ENCODE measurements around the gene B4GALNT1. TPM values are rescaled to one million over a fixed set of nuclear protein-coding genes. Genes with fewer than 3 reads are reported as not detected.
A peak's percentile ranks its signal among the peaks of the same experiment; 100 is the strongest.
"Not testable (repeated sequence)": the region's sequence is repeated elsewhere in the genome, so short reads cannot be mapped to it uniquely, and the experiment has no call there.

Gene B4GALNT1
- total RNA-seq (2014; rRNA removed; shearing (Covaris generic)), result 82.7 and 104 TPM in 2 replicates

DNA sequence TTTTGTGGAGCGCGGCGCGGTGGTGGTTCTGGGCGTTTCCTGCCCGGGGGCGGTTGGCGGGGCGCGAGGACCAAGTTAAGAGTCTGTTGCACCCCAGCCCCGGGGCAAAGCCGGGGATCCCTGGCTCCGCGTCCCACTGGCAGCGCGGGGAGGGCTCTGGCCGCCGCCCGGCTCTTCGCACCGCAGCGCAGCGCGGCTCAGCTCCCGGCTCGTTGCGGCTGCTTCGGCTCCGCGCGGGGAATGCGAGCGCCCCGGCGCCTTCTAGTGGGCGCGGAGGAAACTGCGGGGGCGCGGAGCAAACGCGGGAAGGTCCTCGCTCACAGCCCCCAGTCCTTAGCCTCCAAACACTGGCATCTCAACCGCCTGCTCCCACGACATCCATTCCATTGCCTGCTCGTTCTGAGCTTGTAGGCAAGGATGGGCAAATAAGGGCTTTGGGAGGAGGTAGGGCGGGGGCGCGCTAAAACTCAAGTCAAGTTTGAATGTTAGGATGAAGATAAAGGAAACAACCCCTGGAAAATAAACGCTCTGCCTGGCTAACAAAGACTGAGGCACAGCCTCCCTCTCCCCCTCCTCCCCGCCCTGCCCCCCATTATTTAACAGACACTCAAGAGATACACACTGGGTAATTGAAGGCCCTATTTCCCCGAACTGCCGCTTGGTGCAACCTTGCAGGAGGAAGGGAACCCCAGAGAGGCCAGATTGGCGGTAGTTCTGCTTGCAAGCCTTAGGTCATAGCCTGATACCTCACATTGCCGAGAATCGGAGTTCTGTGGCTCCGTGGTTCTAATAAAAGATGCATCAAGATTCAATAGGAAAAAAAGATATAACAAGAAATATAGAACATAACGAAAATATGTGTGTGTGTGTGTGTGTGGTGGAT lies at the start of gene B4GALNT1:
Gene B4GALNT1 (minus strand): TSS at position 244 of the 883 bp plus-strand sequence. CDS start 1,069 bp downstream, outside the sequence.
- peak within 1 kb of the TSS; percentile 73 for H3K4me3 ChIP-seq
- H3K4me1 ChIP-seq, result peaks cover 4% of the 10 kb centered on the region; the same call in 1 of the 2 replicates
- no peaks in the 10 kb centered on the region for H3K9me3 ChIP-seq (replicated peaks)
- H3K27me3 ChIP-seq, result no peaks in the 10 kb centered on the region
- H3K36me3 ChIP-seq, result peaks cover 11% of the 10 kb centered on the region
- H3K27ac ChIP-seq, result peak within 1 kb of the TSS; percentile 18; the same call in 1 of the 2 replicates
- DNase-seq, result peak; percentile 96 to 100

DNA sequence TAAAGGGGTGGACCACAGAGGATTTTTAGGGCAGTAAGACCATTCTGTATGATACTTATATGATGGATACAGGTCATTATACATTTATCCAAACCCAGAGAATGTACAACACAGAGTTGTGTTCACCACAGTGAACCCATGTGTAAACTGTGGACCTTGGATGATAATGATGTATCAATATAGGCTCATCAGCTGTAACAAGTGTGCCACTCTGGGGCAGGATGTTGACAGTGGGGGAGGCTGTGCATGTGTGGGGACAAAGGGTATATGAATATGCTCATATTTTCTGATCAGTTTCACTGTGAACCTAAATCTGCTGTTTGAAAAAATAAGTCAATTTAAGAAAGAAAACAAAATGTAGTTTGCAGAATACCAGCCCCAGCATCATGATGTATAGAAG lies 46.7 kb upstream of the B4GALNT1 start:
- no peak overlapping the region for H3K27ac ChIP-seq
- no peaks in the 10 kb centered on the region for H3K4me1 ChIP-seq
- H3K9me3 ChIP-seq (replicated peaks), result peaks cover 20% of the 10 kb centered on the region
- no peak for DNase-seq
- H3K36me3 ChIP-seq, result no peaks in the 10 kb centered on the region
- no peak overlapping the region for H3K4me3 ChIP-seq
- H3K27me3 ChIP-seq, result no peaks in the 10 kb centered on the region

DNA sequence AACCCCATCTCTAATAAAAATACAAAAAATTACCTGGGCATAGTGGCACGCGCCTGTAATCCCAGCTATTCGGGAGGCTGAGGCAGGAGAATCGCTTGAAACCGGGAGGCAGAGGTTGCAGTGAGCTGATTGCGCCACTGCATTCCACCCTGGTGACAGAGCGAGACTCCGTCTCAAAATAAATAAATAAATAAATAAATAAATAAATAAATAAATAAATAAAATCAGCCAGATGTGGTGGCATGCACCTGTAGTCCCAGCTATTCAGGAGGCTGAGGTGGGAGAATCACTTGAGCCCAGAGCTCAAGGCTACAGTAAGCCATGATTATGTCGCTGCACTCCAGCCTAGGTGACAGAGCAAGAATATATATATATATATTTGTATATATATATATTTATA lies 44.9 kb upstream of the B4GALNT1 start:
- DNase-seq, H3K27me3 ChIP-seq, H3K4me3 ChIP-seq, H3K27ac ChIP-seq, H3K36me3 ChIP-seq, H3K4me1 ChIP-seq: not testable (repeated sequence)
- H3K9me3 ChIP-seq (replicated peaks), result peaks cover 11% of the 10 kb centered on the region; the same call in 1 of the 2 replicates

DNA sequence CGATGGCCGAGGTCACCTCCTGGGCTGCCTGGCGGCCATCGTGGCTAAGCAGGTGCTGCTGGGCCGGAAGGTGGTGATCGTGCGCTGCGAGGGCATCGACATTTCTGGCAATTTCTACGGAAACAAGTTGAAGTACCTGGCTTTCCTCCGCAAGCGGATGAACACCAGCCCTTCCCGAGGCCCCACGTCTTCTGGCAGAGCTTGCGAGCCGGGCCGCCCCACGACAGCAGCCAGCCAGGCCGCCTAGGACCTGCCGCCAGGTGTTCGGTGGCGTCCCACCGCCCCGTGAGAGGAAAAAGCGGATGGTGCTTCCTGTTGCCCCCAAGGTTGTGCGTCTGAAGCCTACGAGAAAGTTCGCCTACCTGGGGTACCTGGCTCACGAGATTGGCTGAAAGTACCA lies 41.7 kb upstream of the B4GALNT1 start:
- H3K9me3 ChIP-seq (replicated peaks), result no peaks in the 10 kb centered on the region
- H3K4me3 ChIP-seq, result no peak overlapping the region
- no peak for DNase-seq
- no peaks in the 10 kb centered on the region for H3K36me3 ChIP-seq
- H3K27me3 ChIP-seq, result peaks cover 7% of the 10 kb centered on the region; the same call in 1 of the 2 replicates
- no peaks in the 10 kb centered on the region for H3K4me1 ChIP-seq
- H3K27ac ChIP-seq, result no peak overlapping the region

DNA sequence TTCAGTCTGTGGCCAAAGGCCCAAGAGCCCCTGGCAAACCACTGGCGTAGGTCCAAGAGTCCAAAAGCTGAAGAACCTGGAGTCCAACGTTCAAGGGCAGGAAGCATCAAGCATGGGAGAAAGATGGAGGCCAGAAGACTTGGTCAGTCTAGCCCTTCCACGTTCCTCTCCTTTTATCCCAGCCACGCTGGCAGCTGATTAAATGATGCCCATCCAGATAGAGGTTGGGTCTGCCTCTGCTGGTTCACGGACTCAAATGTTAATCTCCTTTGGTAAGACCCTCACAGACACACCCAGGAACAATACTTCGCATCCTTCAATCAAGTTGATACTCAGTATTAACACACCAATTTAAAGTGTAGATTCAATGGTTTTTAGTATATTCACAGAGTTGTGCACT lies 39.8 kb upstream of the B4GALNT1 start:
- DNase-seq, result no peak
- H3K4me1 ChIP-seq, result no peaks in the 10 kb centered on the region
- no peak overlapping the region for H3K27ac ChIP-seq
- H3K9me3 ChIP-seq (replicated peaks), result no peaks in the 10 kb centered on the region
- H3K27me3 ChIP-seq, result peaks cover 7% of the 10 kb centered on the region; the same call in 1 of the 2 replicates
- no peaks in the 10 kb centered on the region for H3K36me3 ChIP-seq
- H3K4me3 ChIP-seq, result no peak overlapping the region

DNA sequence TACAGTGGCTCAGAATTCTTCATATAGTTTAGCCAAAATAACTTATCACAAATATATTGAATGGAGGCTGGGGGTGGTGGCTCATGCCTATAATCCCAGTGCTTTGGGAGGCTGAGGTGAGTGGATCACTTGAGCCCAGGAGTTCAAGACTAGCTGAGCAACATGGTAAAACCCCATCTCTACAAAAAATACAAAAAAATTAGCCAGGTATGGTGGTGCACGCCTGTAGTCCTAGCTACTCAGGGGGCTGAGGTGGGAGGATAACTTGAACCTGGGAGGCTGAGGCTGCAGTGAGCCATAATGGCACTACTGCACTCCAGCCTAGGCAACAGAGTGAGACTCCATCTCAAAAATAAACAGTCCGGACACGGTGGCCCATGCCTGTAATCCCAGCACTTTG lies 38.8 kb upstream of the B4GALNT1 start:
- not testable (repeated sequence) for DNase-seq; H3K27me3 ChIP-seq; H3K4me1 ChIP-seq; H3K9me3 ChIP-seq (replicated peaks); H3K36me3 ChIP-seq; H3K27ac ChIP-seq; H3K4me3 ChIP-seq

DNA sequence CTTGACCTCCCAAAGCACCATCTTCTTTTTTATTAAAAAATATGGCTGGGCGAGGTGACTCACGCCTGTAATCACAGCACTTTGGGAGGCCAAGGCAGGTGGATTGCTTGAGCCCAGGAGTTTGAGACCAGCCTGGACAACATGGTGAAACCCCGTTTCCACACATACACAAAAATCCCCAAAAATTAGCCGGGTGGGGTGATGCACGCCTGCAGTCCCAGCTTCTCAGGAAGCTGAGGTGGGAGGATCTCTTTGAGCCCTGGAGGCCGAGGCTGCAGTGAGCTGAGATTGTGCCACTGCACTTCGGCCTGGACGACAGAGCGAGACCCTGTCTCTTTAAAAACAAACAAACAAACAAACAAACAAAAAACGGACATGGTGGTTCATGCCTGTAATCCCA lies 36.7 kb upstream of the B4GALNT1 start:
- not testable (repeated sequence) for DNase-seq; H3K4me1 ChIP-seq; H3K27me3 ChIP-seq; H3K27ac ChIP-seq; H3K36me3 ChIP-seq; H3K4me3 ChIP-seq; H3K9me3 ChIP-seq (replicated peaks)

DNA sequence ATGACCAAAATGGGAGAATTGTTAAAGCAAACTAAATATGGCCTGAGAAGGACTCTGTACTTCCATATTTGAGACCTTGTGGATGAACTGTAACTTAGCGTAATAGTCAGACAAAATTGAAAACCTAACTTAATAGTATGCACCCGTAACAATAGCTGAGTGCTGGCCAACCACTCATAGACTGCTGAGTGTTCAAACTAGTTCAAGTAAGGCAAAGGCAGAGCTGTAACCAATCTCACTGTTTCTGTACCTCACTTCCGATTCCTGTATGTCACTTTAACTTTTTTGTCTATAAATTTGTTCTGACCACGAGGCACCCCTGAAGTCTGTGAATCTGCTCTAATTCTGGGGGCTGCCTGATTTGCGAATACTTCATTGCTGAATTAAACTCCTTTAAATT lies 33.9 kb upstream of the B4GALNT1 start:
- H3K36me3 ChIP-seq, result no peaks in the 10 kb centered on the region
- peaks cover 7% of the 10 kb centered on the region; the same call in 1 of the 2 replicates for H3K27me3 ChIP-seq
- DNase-seq, result no peak
- H3K4me1 ChIP-seq, result no peaks in the 10 kb centered on the region
- no peak overlapping the region for H3K4me3 ChIP-seq
- no peak overlapping the region for H3K27ac ChIP-seq
- H3K9me3 ChIP-seq (replicated peaks), result peaks cover 30% of the 10 kb centered on the region

DNA sequence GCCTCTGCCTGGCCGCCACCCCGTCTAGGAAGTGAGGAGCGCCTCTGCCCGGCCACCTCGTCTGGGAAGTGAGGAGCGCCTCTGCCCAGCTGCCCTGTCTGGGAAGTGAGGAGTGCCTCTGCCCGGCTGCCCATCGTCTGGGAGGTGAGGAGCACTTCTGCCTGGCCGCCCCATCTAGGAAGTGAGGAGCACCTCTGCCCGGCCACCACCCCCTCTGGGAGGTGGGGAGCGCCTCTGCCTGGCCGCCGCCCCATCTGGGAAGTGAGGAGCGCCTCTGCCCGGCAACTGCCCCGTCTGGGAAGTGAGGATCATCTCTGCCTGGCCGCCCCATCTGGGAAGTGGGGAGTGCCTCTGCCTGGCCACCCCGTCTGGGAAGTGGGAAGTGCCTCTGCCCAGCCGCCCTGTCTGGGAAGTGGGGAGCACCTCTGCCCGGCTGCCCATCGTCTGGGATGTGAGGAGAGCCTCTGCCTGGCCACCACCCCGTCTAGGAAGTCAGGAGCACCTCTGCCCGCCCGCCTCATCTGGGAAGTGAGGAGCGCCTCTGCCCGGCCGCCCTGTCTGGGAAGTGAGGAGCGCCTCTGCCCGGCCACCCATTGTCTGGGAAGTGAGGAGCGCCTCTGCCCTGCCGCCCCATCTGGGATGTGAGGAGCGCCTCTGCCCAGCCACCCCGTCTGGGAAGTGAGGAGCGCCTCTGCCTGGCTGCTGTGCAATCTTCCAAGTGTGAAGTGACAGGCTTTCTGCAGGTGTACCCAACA lies 32.2 kb upstream of the B4GALNT1 start:
- not testable (repeated sequence) for DNase-seq

DNA sequence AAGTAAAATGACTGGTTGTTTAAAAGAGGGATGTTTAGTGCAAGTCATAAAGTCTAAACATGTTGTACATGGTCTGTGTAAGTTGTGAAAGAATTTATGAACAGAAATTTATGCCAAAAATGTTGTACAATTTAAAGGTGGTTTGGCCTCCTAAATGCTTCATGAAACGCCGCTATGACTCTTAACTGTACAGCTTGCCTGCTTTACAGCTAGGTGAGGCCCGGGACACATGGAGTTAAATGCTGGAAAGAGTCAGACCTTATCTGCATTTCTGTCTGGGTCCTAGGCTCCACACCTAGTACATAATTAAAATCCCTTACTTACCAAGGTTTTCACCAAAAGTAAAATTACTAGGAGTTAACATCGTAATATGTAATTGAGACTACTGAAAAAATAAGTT lies 28.4 kb upstream of the B4GALNT1 start:
- no peaks in the 10 kb centered on the region for H3K4me1 ChIP-seq
- no peaks in the 10 kb centered on the region for H3K36me3 ChIP-seq
- DNase-seq, result peak in 1 of 2 experiments; percentile 56
- H3K27ac ChIP-seq, result no peak overlapping the region
- no peaks in the 10 kb centered on the region for H3K27me3 ChIP-seq
- H3K9me3 ChIP-seq (replicated peaks), result peaks cover 62% of the 10 kb centered on the region
- H3K4me3 ChIP-seq, result no peak overlapping the region

More for the DNA sequence above, 32.2 kb upstream of the B4GALNT1 start:
- H3K27ac ChIP-seq, H3K4me1 ChIP-seq, H3K27me3 ChIP-seq, H3K4me3 ChIP-seq, H3K36me3 ChIP-seq: not testable (repeated sequence)
- peaks cover 47% of the 10 kb centered on the region for H3K9me3 ChIP-seq (replicated peaks)

DNA sequence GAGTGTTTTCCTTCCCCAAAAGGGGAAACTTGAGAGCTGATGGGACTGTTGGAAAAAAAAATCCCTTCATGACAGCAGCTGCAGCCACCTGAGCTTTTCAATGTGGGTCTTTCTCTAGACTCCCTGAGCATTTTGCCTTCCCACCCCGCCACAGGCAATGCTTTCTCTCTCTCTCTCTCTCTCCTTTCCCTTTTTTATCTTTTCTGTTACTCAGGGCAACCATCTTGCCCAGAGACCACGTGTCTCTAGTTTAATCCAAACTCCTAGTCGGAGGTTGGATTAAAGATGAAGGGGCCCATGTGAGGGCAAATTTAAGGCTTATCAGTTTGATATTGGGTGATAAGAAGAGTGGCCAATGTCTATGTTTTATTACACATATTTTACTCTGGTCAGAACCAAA lies 25.9 kb upstream of the B4GALNT1 start:
- Histone ChIP-seq H3K27ac (no peak overlapping the region), H3K4me1 (no peaks in the 10 kb centered on the region), H3K36me3 (no peaks in the 10 kb centered on the region), H3K4me3 (no peak overlapping the region), H3K9me3 (replicated peaks) (peaks cover 67% of the 10 kb centered on the region), H3K27me3 (no peaks in the 10 kb centered on the region)
- DNase-seq, result no peak

DNA sequence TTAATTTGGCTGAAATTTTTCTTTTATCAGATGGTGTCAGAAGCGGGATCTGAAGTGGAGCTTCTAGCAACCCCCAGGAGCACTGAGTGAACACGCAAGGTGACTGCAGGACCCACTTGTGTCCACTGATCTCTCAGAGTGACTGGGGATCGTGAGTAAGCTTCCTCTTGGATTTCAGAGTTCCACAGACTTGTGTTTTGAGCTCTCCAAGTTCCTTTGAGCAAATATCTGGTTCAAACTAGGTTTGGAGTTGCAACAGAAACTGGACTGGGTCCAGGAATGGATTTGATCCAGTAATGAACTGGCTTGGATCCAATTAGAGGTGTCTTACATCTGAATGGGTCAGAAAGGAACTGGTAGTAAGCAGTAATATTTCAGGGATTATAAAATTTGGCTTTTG lies 24.7 kb upstream of the B4GALNT1 start:
- DNase-seq, result peak in 1 of 2 experiments; percentile 13
- Histone ChIP-seq H3K4me3 (no peak overlapping the region), H3K36me3 (no peaks in the 10 kb centered on the region), H3K4me1 (no peaks in the 10 kb centered on the region), H3K9me3 (replicated peaks) (peaks cover 63% of the 10 kb centered on the region), H3K27me3 (no peaks in the 10 kb centered on the region), H3K27ac (no peak overlapping the region)

DNA sequence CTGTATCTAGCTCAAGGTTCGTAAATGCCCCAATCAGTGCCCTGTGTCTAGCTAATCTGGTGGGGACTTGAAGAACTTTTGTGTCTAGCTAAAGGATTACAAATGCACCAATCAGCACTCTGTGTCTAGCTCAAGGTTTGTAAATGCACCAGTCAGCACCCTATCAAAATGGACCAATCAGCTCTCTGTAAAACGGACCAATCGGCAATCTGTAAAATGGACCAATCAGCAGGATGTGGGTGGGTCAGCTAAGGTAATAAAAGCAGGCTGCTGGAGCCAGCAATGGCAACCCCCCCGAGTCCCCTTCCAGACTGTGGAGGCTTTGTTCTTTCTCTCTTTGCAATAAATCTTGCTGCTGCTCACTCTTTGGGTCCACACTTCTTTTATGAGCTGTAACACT lies 23.4 kb upstream of the B4GALNT1 start:
- not testable (repeated sequence) for H3K27me3 ChIP-seq, H3K36me3 ChIP-seq, H3K4me3 ChIP-seq, H3K27ac ChIP-seq, H3K4me1 ChIP-seq
- H3K9me3 ChIP-seq (replicated peaks), result peaks cover 54% of the 10 kb centered on the region
- peak; percentile 61 to 72 for DNase-seq

DNA sequence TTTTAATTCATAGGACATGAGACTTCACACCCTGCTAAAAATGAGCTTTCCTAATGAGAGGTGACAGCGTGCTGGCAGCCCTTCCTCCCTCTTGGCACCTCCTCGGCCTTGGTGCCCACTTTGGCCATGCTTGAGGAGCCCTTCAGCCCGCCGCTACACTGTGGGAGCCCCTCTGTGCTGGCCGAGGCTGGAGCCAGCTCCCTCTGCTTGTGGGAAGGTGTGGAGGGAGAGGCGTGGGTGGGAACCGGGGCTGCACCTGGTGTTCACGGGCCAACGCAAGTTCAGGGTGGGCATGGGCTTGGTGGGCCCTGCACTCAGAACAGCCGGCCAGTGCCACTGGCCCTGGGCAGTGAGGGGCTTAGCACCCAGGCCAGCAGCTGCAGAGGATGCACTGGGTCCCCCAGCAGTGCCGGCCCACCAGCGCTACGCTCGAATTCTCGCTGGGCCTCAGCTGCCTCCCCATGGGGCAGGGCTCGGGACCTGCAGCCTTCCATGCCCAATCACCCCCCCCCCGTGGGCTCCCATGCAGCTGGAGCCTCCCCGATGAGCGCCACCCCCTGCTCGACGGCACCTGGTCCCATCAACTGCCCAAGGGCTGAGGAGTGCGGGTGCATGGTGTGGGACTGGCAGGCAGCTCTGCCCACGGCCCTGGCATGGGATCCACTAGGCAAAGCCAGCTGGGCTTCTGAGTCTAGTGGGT lies 22.7 kb upstream of the B4GALNT1 start:
- Histone ChIP-seq H3K9me3 (replicated peaks) (peaks cover 47% of the 10 kb centered on the region), H3K4me1 (no peaks in the 10 kb centered on the region), H3K27ac (no peak overlapping the region), H3K27me3 (no peaks in the 10 kb centered on the region), H3K36me3 (no peaks in the 10 kb centered on the region), H3K4me3 (no peak overlapping the region)
- no peak for DNase-seq

DNA sequence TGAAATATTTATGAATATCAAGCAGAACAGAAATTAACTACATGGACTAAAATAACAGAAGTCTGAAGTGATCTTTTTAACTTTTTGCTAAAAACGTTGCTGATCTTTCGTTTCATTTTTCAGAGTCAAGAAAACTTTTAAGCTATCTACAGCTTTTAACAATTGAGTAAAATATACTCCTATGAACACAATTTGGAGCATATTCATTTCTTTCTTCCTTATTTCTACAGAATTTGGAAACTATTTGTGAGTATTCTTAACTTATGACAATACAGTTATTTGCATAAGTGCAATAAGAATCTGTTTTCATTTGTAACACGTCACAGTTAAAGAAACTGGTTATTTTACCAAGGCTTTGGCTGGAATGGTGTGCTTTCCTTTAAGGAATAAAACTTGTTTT lies 21.0 kb upstream of the B4GALNT1 start:
- H3K4me1 ChIP-seq, result no peaks in the 10 kb centered on the region
- DNase-seq, result no peak

More for the DNA sequence above, 21.0 kb upstream of the B4GALNT1 start:
- Histone ChIP-seq H3K4me3 (no peak overlapping the region), H3K27ac (no peak overlapping the region), H3K36me3 (no peaks in the 10 kb centered on the region), H3K27me3 (no peaks in the 10 kb centered on the region), H3K9me3 (replicated peaks) (peaks cover 34% of the 10 kb centered on the region)

All from SJCRH30 (cell line).